Esophagus squamous epithelium (tissue), 5 donors: ENCODE results near the gene TAOK2. TPM values are rescaled to one million over a fixed set of nuclear protein-coding genes. Genes with fewer than 3 reads are reported as not detected.
A peak's percentile ranks its signal among the peaks of the same experiment; 100 is the strongest.

ENCODE experiments used
- DNase-seq: peaks from one replicate; lab custom pipeline; 2025; lab: John Stamatoyannopoulos, UW
- H3K27ac ChIP-seq, 4 donors: fragments of 200-600 bp; sonication (generic); one replicate each; pipeline ENCODE4 v1.5.1; 2016 to 2019; ENCODE audit warnings: mild to moderate bottlenecking in 1 of 4
- H3K27me3 ChIP-seq, 4 donors: fragments of 200-600 bp; sonication (generic); 1 replicate in 3 of 4; 2 replicates in 1 of 4; pipeline versions ENCODE4 v1.5.1 to v1.6.0; 2017 to 2021; ENCODE audit warnings: antibody characterized with exemption in 1 of 4
- H3K36me3 ChIP-seq, 3 donors: fragments of 200-600 bp; sonication (generic); one replicate each; pipeline ENCODE4 v1.5.1; 2016 to 2019
- H3K4me1 ChIP-seq, 3 donors: fragments of 200-600 bp; sonication (generic); one replicate each; pipeline ENCODE4 v1.5.1; 2017 to 2019
- H3K4me3 ChIP-seq, 4 donors: fragments of 200-600 bp; sonication (generic); 1 replicate in 3 of 4; 2 replicates in 1 of 4; pipeline ENCODE4 v1.5.1; 2016 to 2019; ENCODE audit warnings: mild to moderate bottlenecking in 2 of 4, moderate library complexity in 1 of 4
- H3K9me3 ChIP-seq, 3 donors: fragments of 200-600 bp; sonication (generic); one replicate each; pipeline ENCODE4 v1.5.1; 2016 to 2019
- CTCF ChIP-seq, 6 experiments: fragments of 450-650 bp in 4 of 6; fragments of 200-600 bp in 2 of 6; sonication (generic) in 2 of 6; IDR thresholded peaks; one replicate each; pipeline ENCODE4 v1.5.1; 2016 to 2019; ENCODE audit warnings: antibody characterized with exemption in 6 of 6, mild to moderate bottlenecking in 4 of 6, moderate library complexity in 4 of 6
- POLR2A ChIP-seq, 4 donors: fragments of 450-650 bp; IDR thresholded peaks; one replicate each; pipeline ENCODE4 v1.6.1; 2017; ENCODE audit warnings: antibody characterized with exemption in 4 of 4, mild to moderate bottlenecking in 4 of 4, moderate library complexity in 3 of 4
- WGBS, 2 donors: methylation state at CpG; one replicate each; pipeline ENCODE4 v1.1.5; 2018; 5-methylcytosine and 5-hydroxymethylcytosine counted together
- intact Hi-C: fragments of 100-400 bp; cut with DNase I; formaldehyde crosslinking; loops from one replicate; pipeline ENCODE4 v1.15.0; 2022
- total RNA-seq, 4 donors: library from RNA; depleted of rRNA; stranded (reverse); fragments of >200 nt; gene quantifications; one replicate each; pipeline ENCODE4 v1.1.0, GENCODE V29; 2016
- donor health status: DM: yes; HTN: yes; CAD: no.

Gene TAOK2
- total RNA-seq, 4 donors from 2014 or later = 26.8 to 33.7 (median 30.4) TPM

- peak overlapping the region; percentile 89 to 97 (median 92) for H3K27ac ChIP-seq
- TF ChIP-seq CTCF (IDR thresholded peaks at IDR 0.05) (no peak), POLR2A (IDR thresholded peaks at IDR 0.05) (no peak)
These were observed 1.5 kb downstream of the TAOK2 start for GRCh38 chr16:29975134-29975538.

GRCh38 chr16:29975811-29976511 is 2.3 kb downstream of the TAOK2 start:
- Histone ChIP-seq H3K4me3 (peak overlapping the region in 3 of 4 donors; percentile 74 to 94 (median 91)), H3K4me1 (peaks cover 12 to 58% (median 23%) of the 10 kb centered on the region in 3 donors), H3K27me3 (no peaks in the 10 kb centered on the region), H3K9me3 (no peaks in the 10 kb centered on the region), H3K27ac (peak overlapping the region; percentile 37 to 97 (median 85)), H3K36me3 (peaks cover 18 to 48% (median 28%) of the 10 kb centered on the region in 3 donors)
- DNase-seq = no peak
- 13 to 22% methylated on average over 4 to 6 of the region's 6 CpGs for WGBS, 2 donors
- intact Hi-C loops = no loop called here
- TF ChIP-seq POLR2A (IDR thresholded peaks at IDR 0.05) (no peak), CTCF (IDR thresholded peaks at IDR 0.05) (no peak)

More at GRCh38 chr16:29975134-29975538, 1.5 kb downstream of the TAOK2 start:
- H3K27me3 ChIP-seq = no peaks in the 10 kb centered on the region
- intact Hi-C loops = no loop called here
- H3K36me3 ChIP-seq = peaks cover 13 to 48% (median 23%) of the 10 kb centered on the region in 3 donors
- no peaks in the 10 kb centered on the region for H3K9me3 ChIP-seq
- DNase-seq = no peak
- H3K4me1 ChIP-seq = peaks cover 12 to 58% (median 23%) of the 10 kb centered on the region in 3 donors
- peak overlapping the region; percentile 74 to 94 (median 92) for H3K4me3 ChIP-seq
- 44 to 57% methylated on average over 4 to 5 of the region's 5 CpGs for WGBS, 2 donors

GRCh38 chr16:29977063-29977825 is 3.6 kb downstream of the TAOK2 start:
- H3K27ac ChIP-seq = peak overlapping the region; percentile 17 to 97 (median 85)
- DNase-seq = no peak
- intact Hi-C loops = no loop called here
- H3K27me3 ChIP-seq = no peaks in the 10 kb centered on the region
- H3K4me1 ChIP-seq = peaks cover 12 to 58% (median 23%) of the 10 kb centered on the region in 3 donors
- H3K4me3 ChIP-seq = peak overlapping the region in 2 of 4 donors; percentile 74 to 94
- 65 to 71% methylated on average over 5 to 7 of the region's 9 CpGs for WGBS, 2 donors
- H3K9me3 ChIP-seq = no peaks in the 10 kb centered on the region
- H3K36me3 ChIP-seq = peaks cover 29 to 48% (median 40%) of the 10 kb centered on the region in 3 donors
- TF ChIP-seq POLR2A (IDR thresholded peaks at IDR 0.05) (no peak), CTCF (IDR thresholded peaks at IDR 0.05) (no peak)

GRCh38 chr16:29978081-29978480 is 4.4 kb downstream of the TAOK2 start:
- WGBS, 2 donors = 78 to 94% methylated on average over 7 to 8 of the region's 9 CpGs

More at GRCh38 chr16:29978081-29978480, 4.4 kb downstream of the TAOK2 start:
- TF ChIP-seq POLR2A (IDR thresholded peaks at IDR 0.05) (no peak), CTCF (IDR thresholded peaks at IDR 0.05) (no peak)
- DNase-seq = no peak
- Histone ChIP-seq H3K27ac (peak overlapping the region in 3 of 4 donors; percentile 76 to 97 (median 94)), H3K4me3 (no peak overlapping the region), H3K36me3 (peaks cover 37 to 57% (median 49%) of the 10 kb centered on the region in 3 donors), H3K9me3 (no peaks in the 10 kb centered on the region), H3K4me1 (peaks cover 12 to 55% (median 23%) of the 10 kb centered on the region in 3 donors), H3K27me3 (no peaks in the 10 kb centered on the region)
- intact Hi-C loops = no loop called here
